Endothelial cell of hepatic sinusoid (primary cell): ENCODE data around the gene PPTC7.
"Not testable (repeated sequence)": the region's sequence is repeated elsewhere in the genome, so short reads cannot be mapped to it uniquely, and the experiment has no call there.

ENCODE experiments used
- in situ Hi-C: cut with HindIII; loops from 2 replicates; pipeline ENCODE4 v1.10.0; 2017; ENCODE audit warnings: low sequenced_read_pairs

The PPTC7 gene, protein sequence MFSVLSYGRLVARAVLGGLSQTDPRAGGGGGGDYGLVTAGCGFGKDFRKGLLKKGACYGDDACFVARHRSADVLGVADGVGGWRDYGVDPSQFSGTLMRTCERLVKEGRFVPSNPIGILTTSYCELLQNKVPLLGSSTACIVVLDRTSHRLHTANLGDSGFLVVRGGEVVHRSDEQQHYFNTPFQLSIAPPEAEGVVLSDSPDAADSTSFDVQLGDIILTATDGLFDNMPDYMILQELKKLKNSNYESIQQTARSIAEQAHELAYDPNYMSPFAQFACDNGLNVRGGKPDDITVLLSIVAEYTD

DNA sequence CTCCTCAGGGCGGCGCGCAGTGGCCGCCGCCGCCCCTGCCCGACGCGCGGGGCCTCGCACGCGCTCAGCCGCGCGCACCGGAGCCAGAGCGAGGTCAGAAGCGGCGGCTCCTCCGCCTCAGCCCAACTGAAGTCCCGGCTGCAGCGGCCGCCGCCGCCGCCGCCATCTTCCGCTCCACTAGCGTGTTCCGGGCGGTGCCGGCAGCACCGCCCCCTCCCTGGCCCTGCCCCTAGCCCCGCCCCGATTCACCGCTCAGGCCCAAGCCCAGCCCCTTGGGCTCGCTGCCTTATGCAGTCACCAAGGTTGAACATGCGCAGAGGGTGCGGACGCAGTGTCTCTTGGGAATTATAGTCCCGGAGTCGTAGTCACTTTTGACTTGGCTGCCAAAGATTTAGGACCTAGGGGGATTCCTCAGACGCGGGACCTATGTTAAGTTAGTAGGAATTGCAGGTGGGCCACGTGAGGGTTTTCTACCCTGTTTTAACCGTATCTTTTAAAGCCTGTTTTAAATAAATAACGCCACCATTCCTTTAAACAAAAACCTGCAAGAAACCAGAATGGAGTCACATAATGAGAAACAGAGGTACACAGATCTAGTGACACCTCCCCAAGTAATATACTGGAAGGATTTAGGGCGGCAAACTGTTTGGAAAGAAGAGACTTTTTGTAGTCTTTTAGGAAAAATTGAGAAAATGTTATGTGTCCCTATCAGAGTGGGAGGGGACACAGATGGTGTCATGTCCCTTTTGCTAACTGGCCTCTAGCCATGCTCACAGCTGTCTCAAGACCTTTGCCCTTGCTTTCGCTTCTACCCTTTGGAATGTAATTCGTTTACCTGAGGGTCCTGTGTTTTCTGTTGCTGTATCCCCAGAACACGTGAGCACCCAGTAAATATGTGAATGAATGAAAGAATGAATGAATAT lies at the start of gene PPTC7:
PPTC7 (minus strand) TSS at position 182 of the 923 bp plus-strand sequence. CDS start 287 bp downstream, outside the sequence.
- in situ Hi-C loops = no loop called here

DNA sequence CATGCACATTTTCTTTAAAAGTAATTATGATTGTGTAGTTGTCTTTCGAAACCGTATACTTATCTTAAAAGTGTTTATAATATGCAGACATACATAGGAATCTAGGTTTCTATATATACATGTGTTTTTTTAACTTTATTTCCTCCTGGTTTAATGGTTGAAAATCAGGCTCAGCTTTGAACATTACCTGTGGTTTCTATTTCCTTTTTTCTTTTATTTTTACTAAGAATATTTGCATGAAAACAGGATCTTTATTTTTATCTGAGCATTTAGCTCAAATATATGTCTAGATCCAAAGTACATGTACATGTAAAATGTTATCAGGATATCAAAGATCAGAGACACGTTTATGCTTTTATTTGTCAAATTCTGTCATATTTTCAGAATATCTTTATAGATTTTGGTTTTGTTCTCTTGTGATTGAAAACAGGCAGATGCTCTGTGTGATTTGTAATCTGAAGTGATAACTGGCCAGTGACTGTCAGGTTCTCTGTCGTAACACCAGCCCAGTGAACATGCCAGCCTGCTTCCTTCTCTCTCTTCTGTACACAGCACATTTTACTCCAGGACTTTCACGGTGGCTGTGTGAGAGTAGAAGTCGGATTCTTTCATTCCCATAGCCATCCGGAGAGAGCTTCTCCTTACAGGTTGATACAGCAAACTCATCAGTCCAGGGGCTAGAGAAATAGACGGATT lies 44.5 kb upstream of the PPTC7 start:
- in situ Hi-C loops = loop anchor here (5.0 kb wide), 1 partner anchor 50 kb away; no protein-coding TSS in a partner anchor

DNA sequence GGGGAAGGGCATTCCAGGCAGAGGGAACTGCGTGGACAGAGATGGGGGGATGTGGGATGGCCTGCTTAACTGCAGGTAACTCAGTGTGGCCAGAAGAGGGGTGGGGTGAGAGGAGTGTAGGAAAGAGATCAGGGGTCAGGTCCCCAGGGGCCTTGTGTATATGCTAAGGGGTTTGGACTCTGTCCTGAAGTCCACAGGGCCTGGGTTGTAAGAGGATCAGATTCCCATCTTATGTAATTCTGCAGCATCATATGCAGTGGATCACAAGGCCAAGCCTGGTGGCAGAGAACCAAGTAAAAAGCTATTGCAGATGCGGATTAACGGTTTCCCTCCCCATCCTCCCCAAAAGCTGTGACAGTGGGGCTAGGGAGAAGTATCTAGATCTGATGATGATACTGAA lies 39.5 kb upstream of the PPTC7 start:
- in situ Hi-C loops = no loop called here

DNA sequence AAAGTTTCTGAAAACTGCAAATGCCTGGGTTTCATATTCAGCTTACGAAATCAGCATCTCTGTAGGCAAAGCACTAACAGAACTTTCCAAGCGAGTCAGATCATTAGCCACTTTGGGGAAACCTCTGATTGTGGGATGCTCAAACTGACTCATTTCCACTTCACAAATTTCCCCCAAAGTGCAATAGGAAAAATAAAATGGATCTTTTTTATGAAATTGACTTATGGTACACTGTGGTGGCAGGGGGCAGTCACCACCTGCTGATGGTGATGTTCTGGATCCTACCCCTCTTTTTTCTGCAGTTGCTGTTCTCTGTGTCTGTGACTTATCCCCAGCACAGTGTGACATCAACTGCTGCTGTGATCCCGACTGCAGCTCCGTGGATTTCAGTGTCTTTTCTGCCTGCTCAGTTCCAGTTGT lies 36.4 kb upstream of the PPTC7 start:
- in situ Hi-C loops = no loop called here

DNA sequence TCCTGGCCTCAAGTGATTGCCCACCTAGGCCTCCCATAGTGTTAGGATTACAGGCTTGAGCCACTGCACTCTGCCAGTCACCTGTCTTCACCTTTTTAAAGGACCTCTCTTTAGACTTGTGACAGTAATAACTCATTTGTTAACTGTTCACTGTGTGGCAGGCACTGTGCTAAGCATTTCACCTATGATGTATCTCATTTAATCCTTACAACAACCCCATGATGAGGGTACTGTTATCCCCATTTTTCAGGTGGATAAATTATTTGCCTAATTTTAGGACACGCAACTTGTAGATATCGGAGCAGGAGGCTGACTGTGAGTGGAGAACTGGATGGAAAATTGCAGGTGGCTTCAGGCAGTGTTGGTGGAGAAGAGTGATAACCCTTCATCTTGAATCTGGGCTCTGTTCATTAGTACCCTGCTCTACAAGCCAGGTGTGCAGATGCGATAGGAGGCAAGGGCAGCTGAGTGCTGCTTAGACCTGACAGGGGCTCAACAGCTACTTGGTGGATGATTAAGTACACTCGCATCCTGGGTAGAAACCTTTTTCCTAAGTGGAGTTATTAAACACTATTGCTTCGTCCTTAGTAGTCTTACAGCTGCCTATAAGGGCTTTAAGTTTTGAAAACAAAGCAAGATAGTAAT lies 33.5 kb upstream of the PPTC7 start:
- in situ Hi-C loops = no loop called here

DNA sequence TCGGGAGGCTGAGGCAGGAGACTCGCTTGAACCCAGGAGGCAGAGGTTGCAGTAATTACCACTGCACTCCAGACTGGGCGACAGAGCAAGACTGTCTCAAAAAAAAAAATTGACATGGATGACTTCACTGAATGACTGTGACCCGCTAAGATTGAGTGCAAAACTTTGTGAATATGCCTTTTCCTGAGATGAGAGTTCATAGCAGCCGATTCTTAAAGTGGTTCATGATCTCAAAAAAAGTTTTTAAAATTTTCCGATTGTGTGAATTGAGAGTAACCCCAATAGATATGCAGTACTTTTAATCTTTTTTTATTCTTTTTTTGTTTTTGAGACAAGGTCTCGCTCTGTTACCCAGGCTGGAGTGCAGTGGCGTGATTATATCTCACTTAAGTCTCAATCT lies 32.1 kb upstream of the PPTC7 start:
- in situ Hi-C loops = no loop called here

DNA sequence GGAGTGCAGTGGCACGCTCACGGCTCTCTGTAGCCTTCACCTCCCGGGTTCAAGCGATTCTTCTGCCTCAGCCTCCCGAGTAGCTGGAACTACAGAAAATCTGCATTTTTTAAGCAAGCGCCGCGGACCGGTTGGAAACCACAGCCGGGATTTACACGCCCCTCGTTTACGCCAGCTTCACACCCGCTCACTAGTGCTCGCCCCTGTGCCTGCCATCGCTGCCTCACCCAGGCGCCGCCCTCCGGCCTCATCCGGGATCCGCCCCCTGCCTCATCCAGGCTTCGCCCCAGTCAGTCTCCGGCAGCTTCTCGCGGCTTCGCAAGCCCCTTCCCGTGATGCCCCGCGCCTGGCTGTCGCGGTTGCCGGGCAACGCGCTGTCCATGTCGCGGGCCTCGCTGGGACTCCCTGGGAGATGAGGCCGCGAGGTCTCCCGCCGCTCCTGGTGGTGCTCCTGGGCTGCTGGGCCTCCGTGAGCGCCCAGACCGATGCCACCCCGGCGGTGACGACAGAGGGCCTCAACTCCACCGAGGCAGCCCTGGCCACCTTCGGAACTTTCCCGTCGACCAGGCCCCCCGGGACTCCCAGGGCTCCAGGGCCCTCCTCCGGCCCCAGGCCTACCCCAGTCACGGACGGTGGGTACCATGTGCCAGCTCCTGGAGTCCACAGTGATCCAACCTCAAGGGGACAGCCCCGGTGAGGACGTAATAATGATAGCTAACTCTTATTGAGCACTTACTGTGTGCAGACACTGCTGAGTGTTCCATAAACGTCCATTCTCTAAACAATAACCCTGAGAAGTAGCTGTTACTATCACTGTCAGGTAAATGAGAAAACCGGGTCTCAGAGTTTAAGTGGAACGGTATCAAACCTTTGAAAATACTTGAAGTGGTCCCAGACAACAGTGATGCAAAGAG lies 30.9 kb upstream of the PPTC7 start, which contains the start of gene TCTN1:
TCTN1 (plus strand) TSS at position 359 of the 914 bp plus-strand sequence; CDS start at position 413, 54 bp downstream.
- in situ Hi-C loops = no loop called here

DNA sequence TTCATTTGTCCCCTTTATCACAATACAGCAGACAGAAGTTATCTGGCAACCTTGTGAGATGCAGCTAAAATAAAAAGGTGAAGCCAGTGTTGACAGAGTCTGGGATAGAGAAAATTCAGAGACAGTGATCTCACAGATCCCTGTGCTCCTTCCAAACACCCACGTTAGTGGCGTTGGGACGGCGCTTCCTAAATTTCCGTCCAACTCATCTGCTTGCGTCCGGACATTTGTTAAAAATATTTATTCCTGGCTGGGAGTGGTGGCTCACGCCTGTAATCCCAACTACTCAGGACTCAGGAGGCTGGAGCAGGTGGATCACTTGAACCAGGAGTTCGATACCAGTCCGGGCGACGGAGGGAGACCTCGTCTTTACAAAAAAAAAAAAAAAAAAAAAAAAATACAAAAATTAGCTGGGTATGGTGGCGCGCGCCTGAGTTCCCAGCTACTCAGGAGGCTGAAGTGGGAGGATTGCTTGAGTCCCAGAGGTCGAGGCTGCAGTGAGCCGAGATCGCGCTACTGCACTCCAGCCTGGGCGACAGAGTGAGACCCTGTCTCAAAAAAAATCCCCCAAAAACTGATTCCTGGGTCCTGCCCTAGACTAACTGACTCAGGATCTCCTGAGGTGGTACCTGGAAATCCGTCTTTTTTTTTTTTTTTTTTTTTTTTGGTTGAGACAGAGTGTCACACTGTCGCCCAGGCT lies 30.1 kb upstream of the PPTC7 start:
- in situ Hi-C loops = no loop called here

DNA sequence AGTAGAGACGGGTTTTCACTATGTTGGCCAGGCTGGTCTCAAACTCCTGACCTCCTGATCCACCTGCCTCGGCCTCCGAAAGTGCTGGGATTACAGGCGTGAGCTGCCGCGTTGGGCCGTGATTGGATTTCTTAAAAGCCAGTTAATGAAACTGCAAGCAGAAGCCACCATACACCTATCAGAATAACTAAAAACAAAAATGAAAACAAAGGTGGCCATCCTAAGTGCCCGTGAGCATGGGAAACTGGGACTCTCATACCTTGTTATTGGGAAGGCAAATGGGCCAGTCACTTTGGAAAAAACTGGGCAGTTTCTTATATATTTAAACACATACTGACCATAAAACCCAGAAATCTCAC lies 23.1 kb upstream of the PPTC7 start:
- in situ Hi-C loops = no loop called here

DNA sequence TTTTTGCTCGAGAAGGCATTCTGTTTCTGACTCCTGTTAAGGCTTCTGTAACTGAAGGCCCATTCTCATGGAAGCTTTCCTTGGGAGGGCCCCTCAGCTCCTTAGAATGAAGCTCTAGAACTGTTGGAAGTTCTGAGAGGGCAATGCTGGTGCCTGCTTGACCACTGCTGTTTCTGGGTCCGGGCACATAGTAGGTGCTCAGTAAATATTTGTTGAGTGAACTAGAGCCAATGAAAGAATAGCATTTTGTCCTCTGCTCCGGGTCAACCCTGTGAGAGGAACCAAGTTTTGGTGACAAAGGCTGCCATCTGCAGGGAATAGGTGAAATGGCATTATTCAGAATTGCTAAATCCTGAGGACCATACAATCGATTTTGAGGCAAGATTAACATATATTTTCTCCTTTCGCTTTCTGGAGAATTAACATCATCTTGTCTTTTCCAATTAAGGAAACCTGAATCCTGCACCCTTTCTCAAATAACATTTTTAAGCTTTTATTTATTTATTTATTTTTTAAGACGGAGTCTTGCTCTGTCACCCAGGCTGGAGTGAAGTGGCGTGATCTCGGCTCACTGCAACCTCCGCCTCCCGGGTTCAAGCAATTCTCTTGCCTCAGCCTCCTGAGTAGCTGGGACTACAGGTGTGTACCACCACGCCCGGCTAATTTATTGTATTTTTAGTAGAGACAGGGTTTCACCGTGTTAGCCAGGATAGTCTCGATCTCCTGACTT lies 19.1 kb upstream of the PPTC7 start:
- in situ Hi-C loops = loop anchor here (5.0 kb wide), 2 partner anchors 65 to 135 kb away; partner anchors contain the start of genes FAM216A and GPN3

DNA sequence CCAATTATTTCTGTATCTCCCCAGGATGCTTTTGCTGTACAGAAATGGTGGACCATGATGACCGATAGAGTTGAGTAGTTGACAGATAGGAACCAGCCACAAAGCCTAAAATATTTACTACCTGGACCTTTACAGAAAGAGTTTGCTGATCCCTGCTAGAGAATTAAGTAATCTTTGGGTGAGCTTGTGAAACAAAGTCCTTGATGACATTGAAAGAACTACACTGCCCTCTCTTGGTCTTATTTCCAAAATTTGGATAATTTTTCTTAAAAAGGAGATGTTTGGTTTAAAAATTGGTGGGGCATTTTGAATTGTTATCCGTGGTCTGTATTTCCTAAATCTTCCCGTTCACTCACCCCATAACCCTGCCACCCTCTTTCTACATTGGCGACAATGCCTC lies 17.1 kb upstream of the PPTC7 start:
- in situ Hi-C loops = loop anchor here (5.0 kb wide), 2 partner anchors 63 to 133 kb away; partner anchors contain the start of genes FAM216A and GPN3

DNA sequence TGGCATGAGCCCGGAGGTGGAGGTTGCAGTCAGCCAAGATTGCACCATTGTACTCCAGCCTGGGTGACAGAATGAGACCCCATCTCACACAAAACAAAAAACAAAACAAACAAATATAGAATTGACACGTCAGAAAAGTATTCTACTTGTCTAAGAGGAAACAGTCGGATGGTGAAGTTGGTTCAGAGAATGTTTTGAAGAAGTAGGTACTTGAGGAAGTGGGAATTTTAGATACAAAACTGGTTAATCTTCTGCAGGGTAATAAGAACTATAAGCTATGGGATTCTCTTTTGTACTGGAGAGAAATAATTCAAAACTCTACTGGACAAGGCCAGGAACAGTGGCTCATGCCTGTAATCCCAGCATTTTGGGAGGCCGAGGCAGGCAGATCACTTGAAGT lies 16.2 kb upstream of the PPTC7 start:
- in situ Hi-C loops = no loop called here

DNA sequence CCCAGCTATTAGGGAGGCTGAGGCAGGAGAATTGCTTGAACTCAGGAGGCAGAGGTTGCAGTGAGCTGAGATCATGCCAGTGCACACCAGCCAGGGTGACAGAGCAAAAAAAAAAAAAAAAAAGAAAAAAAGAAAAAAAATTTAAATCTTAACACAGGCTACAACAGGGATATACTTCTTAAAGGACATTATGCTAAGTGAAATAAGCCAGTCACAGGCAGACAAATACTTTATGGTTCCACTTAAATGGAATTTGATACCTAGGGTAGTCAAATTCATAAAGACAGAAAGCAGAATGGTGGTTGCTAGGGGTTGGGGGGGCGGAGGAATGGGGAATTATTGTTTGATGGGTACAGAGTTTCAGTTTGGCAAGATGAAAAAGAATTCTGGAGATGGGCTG lies 14.8 kb upstream of the PPTC7 start:
- in situ Hi-C loops = no loop called here

DNA sequence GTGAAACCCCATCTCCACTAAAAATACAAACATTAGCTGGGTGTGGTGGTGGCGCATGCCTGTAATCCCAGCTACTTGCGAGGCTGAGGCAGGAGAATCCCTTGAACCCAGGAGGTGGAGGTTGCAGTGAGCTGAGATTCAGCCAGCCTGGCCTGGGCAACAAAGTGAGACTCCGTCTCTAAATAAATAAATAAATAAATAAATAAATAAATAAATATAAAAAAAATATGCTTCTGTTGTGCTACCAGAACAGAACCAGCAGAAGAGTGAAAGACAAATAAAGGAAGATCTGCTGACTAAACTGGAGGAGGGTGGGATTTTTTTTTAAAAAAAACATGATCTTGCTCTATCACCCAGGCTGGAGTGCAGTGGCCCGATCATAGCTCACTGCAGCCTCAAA lies 9.8 kb upstream of the PPTC7 start:
- in situ Hi-C loops = not testable (repeated sequence)

DNA sequence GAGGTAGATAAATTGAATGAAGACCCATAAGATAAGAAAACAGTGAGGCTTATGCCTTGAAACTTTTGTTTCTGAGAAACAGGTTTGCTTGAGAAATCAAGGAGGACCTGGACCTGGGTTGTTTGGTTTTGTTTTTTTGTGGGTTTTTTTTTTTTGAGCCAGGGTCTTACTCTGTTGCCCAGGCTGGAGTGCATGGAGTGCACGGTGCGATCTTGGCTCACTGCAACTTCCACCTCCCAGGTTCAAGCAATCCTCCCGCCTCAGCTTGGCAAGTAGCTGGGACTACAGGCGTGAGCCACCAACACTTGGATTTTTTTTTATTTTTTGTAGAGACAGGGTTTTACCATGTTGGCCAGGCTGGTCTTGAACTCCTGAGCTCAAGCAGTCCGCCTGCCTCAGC lies 9.0 kb upstream of the PPTC7 start:
- in situ Hi-C loops = no loop called here

DNA sequence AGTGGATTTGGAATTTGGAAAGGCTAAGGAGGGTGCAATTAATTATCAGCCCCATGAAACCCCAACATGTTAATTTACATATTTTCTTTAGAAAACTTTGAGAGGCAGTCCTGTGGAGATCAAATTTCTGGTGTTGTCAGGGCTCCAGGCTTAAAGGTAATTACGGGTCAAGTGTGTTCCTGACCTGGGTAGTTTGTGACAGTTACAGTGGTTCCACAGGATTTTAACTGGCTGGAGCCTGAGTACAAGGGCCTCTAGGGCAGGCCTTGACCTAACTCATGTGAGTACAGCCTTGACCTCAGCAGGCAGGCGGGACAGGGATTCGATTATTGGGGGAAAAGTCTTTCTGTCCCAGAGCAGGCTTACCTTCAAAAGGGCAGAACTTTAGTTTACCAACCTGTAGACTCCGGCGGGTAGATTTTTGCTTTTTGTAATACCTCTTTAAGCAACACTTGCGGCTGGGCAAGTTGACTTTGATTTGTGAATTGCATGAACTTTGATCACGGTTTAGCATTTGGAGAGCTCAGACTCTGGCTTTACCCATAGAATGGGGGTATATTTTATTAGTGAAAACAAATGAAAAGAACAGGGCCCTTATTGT lies 8.4 kb upstream of the PPTC7 start:
- in situ Hi-C loops = no loop called here

DNA sequence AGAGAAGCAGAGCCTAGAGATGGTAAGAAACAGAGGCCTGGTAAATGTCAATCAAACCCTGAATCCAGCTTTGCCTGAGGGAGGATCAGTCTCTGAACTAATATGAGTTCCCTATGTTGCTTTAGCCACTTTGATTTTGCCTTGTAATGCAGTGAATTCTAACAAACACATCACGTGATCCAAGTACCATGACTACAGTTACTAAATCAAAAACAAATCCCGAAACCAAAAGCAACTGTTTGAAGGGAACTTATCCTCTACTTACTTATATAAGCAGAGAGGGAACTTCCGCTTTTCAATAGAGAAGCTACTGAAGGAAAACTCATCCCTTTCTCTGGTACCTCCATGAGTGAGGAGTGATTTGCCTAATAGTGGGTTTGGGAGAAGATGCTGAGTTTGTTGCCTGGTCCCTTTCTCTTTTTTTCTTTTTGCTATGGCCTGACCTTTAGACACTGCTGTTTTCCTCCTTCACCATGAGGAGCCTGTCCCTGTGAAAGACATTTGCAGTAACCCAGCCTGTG lies 7.7 kb upstream of the PPTC7 start:
- in situ Hi-C loops = no loop called here

DNA sequence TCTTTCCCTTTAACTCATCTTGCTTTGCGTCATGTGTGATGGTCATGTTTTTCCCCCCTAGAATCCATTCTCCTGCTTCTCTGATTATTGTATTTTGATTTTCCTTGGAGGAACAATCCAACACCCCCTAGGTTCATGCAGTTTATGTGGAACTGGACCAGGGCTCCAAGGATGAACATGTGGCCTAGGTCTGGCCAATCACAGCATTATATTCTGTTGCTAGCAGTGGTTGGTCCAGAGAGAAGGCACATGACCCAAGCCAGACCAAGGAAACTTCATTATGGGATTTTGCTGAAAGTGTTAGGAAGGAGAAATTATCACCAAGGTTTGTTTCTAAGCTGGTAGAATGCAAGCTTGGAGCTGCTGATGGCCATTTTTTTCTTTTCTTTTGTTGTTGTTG lies 6.9 kb upstream of the PPTC7 start:
- in situ Hi-C loops = no loop called here
